H1 (cell line): Measurements from ENCODE around the gene FAM241B.

ENCODE experiments used
- CTCF ChIP-seq, 3 experiments: IDR thresholded peaks; 1 replicate in 2 of 3; 2 replicates in 1 of 3; pipeline versions ENCODE4 v1.5.1 to v1.6.1; 2011; ENCODE audit warnings: low read length in 3 of 3, mild to moderate bottlenecking in 3 of 3, inconsistent platforms in 2 of 3, low read depth in 1 of 3, moderate library complexity in 1 of 3; ENCODE audit not compliant: insufficient read depth in 1 of 3; ENCODE audit errors: control extremely low read depth in 1 of 3
- KDM1A ChIP-seq: fragments of 200-600, 300-600 bp; sonication (generic); IDR thresholded peaks from 2 replicates; pipeline ENCODE4 v1.7.1; 2016; ENCODE audit warnings: mild to moderate bottlenecking, low read length, borderline replicate concordance
- RAD21 ChIP-seq, 2 experiments: IDR thresholded peaks in 1 of 2; conservative IDR thresholded peaks in 1 of 2; 2 replicates each; pipeline ENCODE4 v1.6.1; 2011; ENCODE audit warnings: low read depth in 2 of 2, low read length in 2 of 2, improper control_type of control experiment in 1 of 2, inconsistent platforms in 1 of 2, mild to moderate bottlenecking in 1 of 2, moderate library complexity in 1 of 2
- YY1 ChIP-seq: IDR thresholded peaks from 2 replicates; pipeline ENCODE4 v1.6.1; 2011; ENCODE audit warnings: low read depth, mild to moderate bottlenecking, low read length
- ZNF274 ChIP-seq: IDR thresholded peaks from 2 replicates; pipeline ENCODE4 v1.7.0; 2012; ENCODE audit warnings: low read length, borderline replicate concordance; ENCODE audit errors: extremely low read depth
- TF ChIP-seq, protein P1 (sequence below): IDR thresholded peaks from 2 replicates; pipeline ENCODE4 v1.6.1; 2011; ENCODE audit warnings: low read depth, mild to moderate bottlenecking, low read length; ENCODE audit not compliant: insufficient read depth

GRCh38 chr10:69647126-69647525 lies 17.1 kb downstream of the FAM241B start:
- TF ChIP-seq YY1 (no peak), KDM1A (no peak), RAD21 (IDR thresholded peaks at IDR 0.05 in 1 of 2, conservative IDR thresholded peaks at IDR 0.05 in 1 of 2; ENCODE audit: low read depth in 2 of 2, low read length in 2 of 2) (no peak), ZNF274 (no peak), CTCF (IDR thresholded peaks at IDR 0.05; ENCODE audit: control extremely low read depth in 1 of 3, insufficient read depth in 1 of 3, low read depth in 1 of 3, low read length in 3 of 3) (no peak)
- TF ChIP-seq, protein P1, sequence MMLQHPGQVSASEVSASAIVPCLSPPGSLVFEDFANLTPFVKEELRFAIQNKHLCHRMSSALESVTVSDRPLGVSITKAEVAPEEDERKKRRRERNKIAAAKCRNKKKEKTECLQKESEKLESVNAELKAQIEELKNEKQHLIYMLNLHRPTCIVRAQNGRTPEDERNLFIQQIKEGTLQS: no peak
